HG03442 (cell line): ENCODE results near the gene CAMTA1.
"Not testable (repeated sequence)": the region's sequence is repeated elsewhere in the genome, so short reads cannot be mapped to it uniquely, and the experiment has no call there.

ENCODE experiments used
- ATAC-seq: cut with Tn5 transposase; IDR thresholded peaks from one replicate; pipeline ENCODE4 v1.9.1; 2021; ENCODE audit warnings: mild to moderate bottlenecking, moderate library complexity; ENCODE audit not compliant: unreplicated experiment

Gene CAMTA1

DNA sequence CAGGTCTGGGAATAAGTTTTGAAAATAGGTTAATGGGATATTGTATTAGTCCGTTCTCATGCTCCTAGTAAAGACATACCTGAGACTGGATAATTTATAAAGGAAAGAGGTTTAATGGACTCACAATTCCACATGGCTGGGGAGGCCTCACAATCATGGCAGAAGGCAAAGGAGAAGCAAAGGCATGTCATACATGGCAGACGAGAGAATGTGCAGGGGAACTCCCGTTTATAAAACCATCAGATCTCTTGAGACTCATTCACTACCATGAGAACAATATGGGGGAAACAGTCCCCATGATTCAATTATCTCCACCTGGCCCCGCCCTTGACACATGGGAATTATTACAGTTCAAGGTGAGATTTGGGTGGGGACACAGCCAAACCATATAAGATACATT is 60.5 kb downstream of the CAMTA1 start:
- ATAC-seq, result not testable (repeated sequence)

DNA sequence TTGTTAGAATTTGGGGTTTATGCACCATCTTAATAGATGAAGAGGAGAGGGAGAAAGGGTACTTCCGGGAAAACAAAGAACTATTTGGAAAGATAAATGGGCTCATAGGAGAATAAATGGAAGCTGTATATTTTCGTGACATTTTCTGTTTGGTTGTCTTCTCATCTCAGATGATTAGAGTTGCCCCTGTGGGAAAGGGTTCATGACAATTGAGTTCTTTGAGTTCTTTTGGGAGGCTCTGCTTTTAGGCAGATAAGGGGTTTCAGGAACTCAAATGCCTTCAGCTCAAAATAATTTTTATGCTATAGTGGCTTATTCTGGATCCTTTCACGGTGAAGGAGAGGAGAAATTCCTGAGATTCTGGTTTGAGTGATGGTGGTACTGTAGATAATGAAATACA is 63.6 kb downstream of the CAMTA1 start:
- no peak for ATAC-seq

DNA sequence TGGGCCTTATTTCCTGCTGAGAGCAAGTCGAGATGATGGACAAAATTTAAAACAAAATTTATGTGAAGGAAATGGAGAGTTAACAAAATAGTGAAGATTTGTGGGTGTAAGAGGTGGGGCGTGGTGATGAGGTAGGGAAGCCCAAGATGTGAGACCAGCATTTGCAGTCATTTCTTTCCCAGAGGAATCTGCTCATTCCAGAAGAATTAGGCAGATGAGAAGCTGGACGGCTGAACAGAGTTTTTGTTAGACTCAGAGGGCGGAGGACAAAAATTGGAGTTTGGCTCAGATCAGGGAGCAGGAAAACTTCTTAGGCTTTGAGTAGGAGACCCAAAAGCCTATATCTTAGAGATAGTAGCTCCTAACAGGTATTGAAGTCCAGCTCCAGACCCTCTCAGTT is 65.3 kb downstream of the CAMTA1 start:
- no peak for ATAC-seq

DNA sequence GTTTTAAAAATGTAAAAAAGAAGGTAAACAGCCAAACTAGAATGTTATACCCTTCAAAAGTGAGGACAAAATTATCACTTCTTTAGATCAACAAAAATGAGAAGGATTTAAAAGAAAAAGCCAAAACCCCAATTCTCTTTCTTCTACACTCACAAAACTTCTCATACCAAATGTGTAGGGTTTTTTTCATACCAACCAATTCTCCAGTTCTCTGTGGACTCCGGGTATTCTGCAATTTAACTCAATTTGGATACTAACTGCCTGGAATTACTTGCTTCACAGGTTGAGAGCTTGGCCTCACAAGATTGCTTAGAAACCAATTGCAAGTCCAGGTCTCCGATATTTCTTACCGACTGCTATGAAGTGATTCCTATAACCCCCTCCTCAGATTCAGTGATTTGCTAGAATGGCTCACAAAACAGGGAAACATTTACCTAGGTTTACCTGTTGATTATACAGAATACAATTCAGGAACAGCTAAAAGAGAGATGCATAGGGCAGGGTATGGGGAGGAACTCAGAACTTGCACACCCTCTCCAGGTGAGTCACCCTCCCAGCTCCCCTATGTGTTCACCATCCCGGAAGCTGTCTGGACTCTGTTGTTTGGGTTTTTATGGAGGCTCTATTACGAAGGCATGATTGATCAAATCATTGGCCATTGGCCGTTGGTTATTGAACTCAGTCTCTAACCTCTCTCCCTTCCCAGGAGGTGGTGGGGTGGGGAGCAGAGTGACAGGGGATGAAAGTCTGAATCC is 67.1 kb downstream of the CAMTA1 start:
- ATAC-seq, result no peak

DNA sequence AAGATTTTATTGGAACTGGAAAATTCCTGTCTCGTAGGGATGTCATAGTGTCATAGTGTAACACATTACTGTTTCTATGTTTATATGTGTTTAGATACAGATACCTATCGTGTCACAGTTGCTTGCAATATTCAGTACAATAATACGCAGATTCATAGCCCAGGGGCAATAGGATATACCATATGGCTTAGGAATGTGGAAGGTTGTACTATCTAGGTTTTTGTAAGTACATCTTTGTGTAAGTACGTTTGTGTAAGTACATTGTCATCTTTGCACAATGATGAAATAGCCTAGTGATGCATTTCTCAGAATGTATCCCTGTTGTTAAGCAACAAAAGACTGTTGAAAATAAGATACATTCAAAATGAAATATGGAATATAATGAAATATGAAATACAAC is 68.9 kb downstream of the CAMTA1 start:
- no peak for ATAC-seq

DNA sequence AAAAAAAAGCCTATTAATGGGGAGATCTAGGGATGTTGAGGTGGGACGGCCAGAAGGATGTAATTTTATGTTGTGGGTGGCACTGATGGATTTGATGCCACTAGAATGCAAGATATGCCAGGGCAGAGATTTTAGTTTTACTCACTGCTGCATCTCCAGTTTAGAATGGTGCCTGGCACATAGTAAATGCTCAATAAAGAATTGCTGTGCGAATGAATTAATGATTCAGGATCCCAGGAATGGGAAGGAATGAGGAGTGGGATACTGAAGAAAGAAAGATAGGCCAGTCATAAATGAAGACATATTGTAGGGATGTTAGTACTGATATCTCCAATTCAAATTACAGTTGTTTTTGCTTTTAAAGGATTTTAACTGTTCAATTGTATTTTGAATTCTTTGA is 72.6 kb downstream of the CAMTA1 start:
- no peak for ATAC-seq

DNA sequence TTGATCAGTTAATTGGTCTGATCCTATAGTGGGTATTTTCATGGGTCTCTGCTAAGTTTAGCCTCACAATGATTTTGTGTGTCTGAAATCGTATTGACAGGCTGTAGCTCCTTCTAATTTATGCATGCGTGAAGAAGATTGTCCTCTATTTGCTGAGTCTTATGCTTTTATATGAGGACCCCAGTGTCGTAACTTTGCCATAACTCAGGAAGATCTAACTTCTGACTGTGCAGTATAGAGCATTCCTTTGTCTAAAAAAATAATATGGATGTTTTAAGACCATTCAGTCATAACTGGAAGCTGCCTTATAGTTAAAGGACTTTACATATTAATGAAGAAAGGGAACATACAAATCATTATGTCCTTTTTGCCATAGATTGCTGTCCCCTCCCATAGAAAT is 73.3 kb downstream of the CAMTA1 start:
- no peak for ATAC-seq

DNA sequence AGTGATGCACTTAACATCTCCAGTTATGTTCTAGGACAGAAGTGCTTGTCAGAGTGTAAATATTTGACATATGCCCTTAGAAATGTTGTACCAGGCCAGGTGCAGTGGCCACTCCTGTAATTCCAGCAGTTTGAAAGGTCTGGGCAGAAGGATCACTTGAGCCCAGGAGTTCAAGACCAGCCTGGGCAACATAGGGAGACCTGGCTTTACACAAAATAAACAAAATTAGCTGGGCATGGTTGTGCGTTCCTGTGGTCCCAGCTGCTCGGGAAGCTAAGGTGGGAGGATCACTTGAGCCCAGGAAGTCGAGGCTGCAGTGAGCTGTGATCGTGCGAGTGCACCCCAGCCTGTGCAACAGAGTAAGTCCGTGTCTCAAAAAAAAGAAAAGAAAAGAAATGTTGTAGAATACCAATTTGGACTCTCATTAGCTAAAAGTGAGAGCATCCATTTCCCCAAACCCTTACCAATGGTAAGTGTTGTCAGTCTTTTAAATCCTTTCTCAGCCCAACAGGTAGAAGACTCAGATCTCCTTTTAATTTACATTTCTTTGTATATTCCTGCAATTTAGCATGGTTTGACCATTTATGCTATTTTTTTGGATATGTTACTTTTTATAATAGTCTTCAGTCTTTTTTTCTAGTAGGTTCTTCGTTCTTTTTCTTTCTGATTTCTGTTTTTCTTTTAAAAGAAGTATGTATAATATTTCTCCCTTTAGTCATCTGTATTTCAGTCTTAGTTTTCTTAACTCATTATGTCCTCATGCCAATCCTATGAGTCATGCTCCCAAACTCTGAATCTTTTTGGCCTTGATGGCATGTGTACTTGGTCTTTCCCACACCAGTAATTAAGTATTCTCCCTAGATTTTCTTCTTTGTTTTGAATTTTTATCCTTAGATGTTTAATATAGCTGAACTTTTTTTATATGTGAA is 74.4 kb downstream of the CAMTA1 start:
- ATAC-seq, result no peak

DNA sequence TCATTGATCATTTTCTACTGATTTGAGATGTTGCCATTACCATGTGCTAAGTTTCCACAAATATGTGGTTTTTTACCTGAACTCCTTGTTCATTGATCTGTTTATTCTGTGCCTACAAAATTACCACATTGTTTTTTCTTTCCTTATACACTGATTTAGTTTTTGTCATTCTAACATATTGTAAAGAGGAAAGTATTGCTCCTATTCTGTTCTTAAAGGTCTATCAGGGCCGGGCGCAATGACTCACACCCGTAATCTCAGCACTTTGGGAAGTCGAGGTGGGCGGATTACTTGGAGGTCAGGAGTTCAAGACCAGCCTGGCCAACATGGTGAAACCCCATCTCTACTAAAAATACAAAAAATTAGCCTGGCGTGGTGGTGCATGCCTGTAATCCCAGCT is 75.1 kb downstream of the CAMTA1 start:
- ATAC-seq, result no peak

DNA sequence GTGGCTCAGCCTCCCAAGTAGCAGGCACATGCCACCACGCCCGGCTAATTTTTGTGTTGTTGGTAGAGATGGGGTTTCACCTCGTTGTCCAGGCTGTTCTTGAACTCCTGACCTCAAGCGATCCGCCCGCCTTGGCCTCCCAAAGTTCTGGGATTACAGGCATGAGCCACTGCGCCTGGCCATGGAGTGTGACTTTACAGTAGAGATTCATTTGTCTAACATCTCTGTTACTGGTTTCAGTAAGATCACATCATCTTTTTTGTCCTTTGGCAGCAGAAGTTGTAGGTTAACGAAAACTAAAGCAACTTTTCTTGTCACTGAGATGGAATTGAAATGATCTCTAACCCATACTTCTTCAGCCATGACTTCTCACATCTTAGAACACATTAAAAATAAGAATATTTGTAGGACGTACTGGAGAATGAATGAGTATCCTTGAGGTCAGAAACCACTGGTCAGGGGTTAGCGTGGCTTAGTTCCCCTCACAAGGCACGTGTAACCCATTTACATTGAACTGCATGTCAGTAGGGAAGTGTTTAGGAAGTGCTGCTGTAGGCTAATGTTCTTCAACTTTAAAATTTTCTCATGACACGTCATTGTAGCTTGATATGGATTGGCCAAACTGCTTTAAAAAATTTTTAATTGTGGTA is 75.9 kb downstream of the CAMTA1 start:
- no peak for ATAC-seq

DNA sequence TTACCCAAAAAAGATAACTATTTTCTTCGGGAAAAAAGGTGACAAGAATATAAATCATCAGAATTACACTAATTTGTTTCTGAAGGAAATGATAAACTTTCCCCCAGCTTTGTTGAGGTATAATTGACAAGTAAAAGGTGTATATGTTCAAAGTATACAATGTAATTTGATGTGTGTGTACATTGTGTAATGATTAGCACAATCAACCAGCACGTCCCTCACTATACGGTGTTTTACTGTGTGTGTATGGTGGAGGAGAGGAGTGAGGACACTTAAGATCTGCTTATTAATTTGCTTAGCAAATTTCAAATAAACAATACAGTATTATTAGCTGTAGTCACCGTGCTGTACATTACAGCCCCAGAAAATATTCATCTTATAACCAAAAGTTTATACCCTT is 77.7 kb downstream of the CAMTA1 start:
- no peak for ATAC-seq

DNA sequence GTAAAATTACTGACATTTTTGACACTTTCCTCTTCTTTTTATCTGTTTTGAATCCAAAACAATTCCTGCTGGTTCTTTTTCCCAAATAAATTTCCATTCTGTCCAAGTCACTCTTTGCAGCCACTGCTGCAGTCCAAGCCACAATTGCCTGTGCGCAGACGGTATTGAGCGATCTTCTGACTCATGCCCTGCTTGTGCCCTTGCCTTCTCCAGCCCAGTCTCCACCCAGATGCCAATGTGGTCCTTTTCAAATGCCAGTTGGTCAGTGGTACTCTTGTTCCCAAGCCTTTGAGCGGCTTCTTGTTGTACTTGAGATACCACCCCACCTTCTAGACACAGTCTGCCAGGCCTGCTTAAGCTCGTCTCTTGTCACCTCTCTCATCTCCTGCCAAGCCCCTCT is 78.9 kb downstream of the CAMTA1 start:
- no peak for ATAC-seq

DNA sequence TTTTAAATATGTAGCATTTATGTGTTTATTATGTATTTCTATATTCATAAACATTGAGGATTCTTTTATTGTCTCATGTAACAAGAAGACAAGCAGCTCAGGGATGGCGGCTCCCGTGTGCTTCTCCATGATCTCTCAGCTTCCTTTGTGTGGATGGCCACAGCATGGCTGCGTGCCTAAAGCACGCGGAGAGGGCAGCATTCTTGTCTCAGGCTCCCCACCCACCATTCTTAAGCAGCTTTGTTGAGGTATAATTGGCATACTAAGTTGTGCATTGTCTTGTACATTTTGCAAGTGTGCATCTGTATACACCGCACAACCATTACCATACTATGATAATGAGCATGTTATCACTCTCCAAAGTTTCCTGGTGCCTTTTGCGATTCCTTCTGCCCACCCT is 81.6 kb downstream of the CAMTA1 start:
- ATAC-seq, result no peak

DNA sequence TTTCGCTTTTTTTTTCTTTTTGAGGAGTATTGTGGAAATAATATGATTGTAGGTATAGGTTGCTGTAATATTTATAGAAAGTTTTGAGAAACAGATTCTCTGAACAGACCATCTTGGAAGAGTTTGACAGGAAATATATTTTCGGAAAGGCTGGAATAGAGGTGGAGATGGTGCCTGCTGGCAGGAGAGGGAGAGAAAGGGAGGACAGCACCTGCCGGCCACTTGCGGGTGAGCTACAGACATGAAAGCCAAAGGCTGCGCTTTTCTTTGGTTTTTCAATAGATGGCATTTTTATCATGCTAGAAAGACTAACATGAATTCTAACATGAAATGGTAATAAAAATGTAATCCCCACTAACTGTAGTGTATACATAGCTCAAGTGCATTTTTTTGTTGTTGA is 82.1 kb downstream of the CAMTA1 start:
- ATAC-seq, result no peak

DNA sequence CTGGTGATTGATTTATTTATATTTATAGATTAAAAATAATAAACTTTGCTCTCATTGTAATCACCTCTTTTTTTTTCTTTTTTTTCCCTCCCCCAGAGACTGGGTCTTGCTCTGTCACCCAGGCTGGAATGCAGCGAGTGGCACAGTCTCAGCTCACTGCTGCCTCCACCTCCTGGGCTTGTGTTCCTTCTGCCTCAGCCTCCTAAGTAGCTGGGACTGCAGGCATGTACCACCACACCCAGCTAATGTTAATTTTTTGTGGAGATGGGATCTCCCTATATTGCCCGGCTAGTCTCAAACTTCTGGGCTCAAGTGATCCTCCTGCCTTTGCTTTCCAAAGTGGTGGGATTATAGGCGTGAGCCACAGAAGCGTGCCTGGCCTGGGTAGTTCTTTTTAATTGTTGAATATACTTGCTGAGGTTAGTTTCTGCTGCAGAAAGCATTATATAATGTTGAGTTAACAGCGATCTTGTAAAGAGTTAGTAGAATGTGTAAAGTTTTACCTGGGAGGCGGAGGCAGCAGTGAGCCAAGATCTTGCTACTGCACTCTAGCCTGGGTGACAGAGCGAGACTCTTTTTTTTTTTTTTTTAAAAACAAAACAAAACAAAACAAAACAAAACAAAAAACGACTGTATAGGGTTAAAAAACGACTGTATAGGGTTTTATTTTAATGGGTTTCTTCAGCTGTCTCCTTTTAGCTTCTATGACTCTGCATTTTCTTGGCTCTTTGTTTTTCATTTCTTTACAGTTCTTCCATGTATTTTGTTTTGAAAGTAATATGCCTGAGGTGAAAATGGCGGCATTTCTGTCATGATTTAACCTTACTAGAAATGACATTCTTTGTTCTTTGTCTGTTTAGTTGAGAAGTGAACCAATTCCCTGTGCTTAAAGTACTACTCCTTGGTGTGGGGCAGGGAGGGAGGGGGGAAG is 82.7 kb downstream of the CAMTA1 start:
- no peak for ATAC-seq

DNA sequence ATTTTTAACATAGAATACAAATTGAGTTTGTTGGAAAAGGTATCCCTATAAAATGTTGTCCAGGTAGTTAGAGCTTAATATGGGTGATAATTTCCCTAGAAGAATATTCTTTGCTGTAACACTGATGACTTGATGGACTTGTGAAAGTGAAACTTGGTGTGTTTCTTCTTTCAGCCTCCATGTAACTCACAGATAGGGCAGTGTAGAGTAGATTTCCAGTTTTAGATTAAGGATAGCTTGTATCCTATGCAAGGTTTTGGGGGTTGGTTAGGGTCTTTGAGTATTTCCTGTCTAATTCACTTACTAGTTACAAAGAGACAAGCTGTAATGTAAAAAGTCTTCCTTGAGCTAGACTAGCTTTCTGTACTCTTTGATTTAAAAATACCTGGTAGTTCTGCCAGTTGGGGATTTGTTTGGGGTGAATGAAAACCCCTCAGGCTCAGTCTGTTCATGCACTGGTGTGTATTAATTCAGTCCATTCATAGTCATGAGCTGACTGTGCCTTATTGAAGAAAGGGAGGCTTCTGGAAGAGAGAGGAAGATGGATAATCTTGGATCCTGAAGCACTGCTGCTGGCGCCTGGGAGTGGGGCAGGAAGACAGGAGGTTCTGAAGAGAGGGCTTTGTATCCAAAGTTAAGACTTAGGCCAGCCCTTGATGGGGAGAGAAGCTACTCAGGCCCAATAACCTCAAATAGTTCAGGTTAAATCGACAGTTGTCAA is 83.6 kb downstream of the CAMTA1 start:
- ATAC-seq, result no peak

DNA sequence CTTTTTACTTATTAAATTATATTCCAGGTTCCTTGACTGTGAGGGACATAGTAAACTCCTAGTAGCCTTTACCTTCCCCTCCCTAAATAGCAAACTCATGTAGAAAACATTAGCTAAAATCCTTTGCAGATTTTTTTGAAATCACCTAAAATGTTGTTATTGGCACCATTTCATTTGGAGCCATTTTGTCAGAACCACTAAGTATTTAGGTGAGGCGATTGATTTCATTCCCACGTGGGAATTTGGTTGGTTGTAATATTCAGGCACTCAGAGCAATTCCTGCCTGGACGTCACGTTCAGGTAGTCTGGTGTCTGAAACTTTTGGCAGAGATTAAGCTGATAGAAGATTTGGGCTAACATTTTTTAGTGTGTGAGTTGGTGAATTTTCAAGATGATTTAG is 84.3 kb downstream of the CAMTA1 start:
- no peak for ATAC-seq

DNA sequence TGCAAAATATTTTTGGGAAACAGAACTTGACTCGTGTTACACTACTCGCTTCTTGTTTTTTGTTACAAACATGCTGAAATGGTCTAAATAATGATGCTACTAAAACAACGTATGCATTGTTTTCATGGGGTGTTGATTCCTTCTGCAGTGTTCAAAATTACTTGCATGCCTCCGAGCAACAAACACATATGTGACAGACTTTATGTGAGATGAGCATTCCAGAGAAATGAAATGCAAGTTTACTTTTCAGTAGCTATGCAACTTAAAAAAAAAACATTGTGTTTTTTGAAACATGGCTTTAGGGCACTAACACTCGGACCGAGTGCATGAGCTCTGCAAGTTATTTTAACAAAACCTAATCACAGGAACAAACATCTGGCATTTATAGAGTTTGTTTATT is 84.8 kb downstream of the CAMTA1 start:
- no peak for ATAC-seq

DNA sequence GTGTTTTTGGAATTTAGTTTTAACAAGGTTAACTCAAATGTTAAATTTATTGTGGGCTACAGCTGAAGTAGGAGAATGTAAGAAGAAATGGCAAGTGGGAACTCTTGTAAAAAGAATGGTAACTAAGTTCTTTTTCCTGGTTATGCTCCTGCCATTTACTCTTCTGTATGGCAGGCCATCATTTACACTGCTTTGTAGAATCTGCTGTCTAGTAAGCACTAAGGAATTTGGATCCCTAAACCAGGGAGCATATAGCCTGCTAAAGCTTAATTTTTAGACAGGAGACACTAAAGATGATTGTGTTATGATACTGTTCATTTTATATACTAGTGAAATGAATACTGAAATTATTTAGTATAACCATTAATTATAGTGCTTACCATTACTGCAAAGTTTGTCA is 85.3 kb downstream of the CAMTA1 start:
- ATAC-seq, result no peak
